Ishikawa (cell line): Measurements from ENCODE around the gene KCNAB2.

Source experiments
- CEBPB ChIP-seq: IDR thresholded peaks from 2 replicates; pipeline ENCODE4 v1.6.1; 2012
- CREB1 ChIP-seq: IDR thresholded peaks from 2 replicates; pipeline ENCODE4 v1.6.1; 2012; ENCODE audit warnings: low read depth
- EGR1 ChIP-seq: IDR thresholded peaks from 2 replicates; pipeline ENCODE4 v1.6.1; 2012
- EP300 ChIP-seq: IDR thresholded peaks from 2 replicates; pipeline ENCODE4 v1.6.1; 2012; ENCODE audit warnings: borderline replicate concordance
- FOXM1 ChIP-seq: IDR thresholded peaks from 2 replicates; pipeline ENCODE4 v1.6.1; 2012; ENCODE audit warnings: low read depth, borderline replicate concordance
- MAX ChIP-seq: IDR thresholded peaks from 2 replicates; pipeline ENCODE4 v1.6.1; 2012
- NFIC ChIP-seq: IDR thresholded peaks from 2 replicates; pipeline ENCODE4 v1.6.1; 2012
- RAD21 ChIP-seq: IDR thresholded peaks from 2 replicates; pipeline ENCODE4 v1.6.1; 2012; ENCODE audit warnings: low read depth
- TAF1 ChIP-seq: IDR thresholded peaks from 2 replicates; pipeline ENCODE4 v1.6.1; 2012; ENCODE audit warnings: low read depth, mild to moderate bottlenecking
- TCF12 ChIP-seq: IDR thresholded peaks from 2 replicates; pipeline ENCODE4 v1.6.1; 2012; ENCODE audit warnings: low read depth
- TEAD4 ChIP-seq: IDR thresholded peaks from 2 replicates; pipeline ENCODE4 v1.6.1; 2012
- YY1 ChIP-seq: IDR thresholded peaks from 2 replicates; pipeline ENCODE4 v1.6.1; 2012; ENCODE audit warnings: low read depth
- ZBTB7A ChIP-seq: IDR thresholded peaks from 2 replicates; pipeline ENCODE4 v1.6.1; 2012; ENCODE audit warnings: low read depth
- TF ChIP-seq, protein P1 (sequence below): IDR thresholded peaks from 2 replicates; pipeline ENCODE4 v1.6.1; 2012; ENCODE audit warnings: low read depth, mild to moderate bottlenecking

DNA sequence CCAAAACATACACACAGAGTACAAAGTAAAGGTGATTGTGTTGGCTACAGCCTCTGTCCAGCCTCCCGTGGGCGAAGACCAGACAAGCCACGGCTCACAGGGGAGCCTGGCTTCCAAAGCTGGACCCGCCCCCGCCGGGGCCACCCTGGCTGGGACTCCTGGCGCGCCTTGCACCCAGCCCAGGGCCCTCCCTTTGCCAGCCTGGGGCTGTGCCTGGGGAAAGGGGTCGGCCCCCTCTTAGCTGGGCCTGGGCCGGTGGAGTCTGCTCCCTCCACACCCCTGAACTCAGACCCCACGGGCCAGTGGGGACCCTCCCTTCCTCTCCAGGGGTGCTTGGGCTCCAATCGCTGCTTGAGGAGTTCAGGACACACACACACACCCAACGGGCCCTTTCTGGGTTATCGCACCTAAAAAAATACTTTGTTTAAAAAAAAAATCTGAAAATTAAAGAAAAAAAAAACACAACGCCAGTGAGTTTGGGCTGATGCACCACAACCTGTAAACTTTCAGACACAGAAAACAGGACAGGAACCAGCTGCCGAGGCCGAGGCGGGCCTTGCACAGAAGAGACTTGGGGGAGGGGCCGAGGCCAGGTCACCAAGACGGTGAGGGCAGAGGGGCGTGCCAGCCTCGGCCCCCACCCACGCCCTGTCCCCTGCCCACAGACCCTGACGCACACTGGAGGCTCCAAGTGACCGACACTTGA is 56.3 kb downstream of the KCNAB2 start:
- TF ChIP-seq RAD21 = no peak
- TF ChIP-seq EGR1 = no peak
- no peak for TF ChIP-seq EP300
- TF ChIP-seq, protein P1, sequence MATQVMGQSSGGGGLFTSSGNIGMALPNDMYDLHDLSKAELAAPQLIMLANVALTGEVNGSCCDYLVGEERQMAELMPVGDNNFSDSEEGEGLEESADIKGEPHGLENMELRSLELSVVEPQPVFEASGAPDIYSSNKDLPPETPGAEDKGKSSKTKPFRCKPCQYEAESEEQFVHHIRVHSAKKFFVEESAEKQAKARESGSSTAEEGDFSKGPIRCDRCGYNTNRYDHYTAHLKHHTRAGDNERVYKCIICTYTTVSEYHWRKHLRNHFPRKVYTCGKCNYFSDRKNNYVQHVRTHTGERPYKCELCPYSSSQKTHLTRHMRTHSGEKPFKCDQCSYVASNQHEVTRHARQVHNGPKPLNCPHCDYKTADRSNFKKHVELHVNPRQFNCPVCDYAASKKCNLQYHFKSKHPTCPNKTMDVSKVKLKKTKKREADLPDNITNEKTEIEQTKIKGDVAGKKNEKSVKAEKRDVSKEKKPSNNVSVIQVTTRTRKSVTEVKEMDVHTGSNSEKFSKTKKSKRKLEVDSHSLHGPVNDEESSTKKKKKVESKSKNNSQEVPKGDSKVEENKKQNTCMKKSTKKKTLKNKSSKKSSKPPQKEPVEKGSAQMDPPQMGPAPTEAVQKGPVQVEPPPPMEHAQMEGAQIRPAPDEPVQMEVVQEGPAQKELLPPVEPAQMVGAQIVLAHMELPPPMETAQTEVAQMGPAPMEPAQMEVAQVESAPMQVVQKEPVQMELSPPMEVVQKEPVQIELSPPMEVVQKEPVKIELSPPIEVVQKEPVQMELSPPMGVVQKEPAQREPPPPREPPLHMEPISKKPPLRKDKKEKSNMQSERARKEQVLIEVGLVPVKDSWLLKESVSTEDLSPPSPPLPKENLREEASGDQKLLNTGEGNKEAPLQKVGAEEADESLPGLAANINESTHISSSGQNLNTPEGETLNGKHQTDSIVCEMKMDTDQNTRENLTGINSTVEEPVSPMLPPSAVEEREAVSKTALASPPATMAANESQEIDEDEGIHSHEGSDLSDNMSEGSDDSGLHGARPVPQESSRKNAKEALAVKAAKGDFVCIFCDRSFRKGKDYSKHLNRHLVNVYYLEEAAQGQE = no peak
- TF ChIP-seq MAX = no peak
- no peak for TF ChIP-seq CEBPB
- no peak for TF ChIP-seq NFIC
- TF ChIP-seq TAF1 = no peak
- no peak for TF ChIP-seq YY1
- TF ChIP-seq FOXM1 = no peak
- no peak for TF ChIP-seq TEAD4
- TF ChIP-seq ZBTB7A = no peak
- TF ChIP-seq TCF12 = no peak
- no peak for TF ChIP-seq CREB1
